ENCODE results near the gene TSC22D4.

GRCh38 chr7:100519580-100519979 is 40.6 kb upstream of the TSC22D4 start:
- no peak for TF ChIP-seq ZNF274 (IDR thresholded peaks at IDR 0.05; ENCODE audit: low read depth, low read length)
- no peak for TF ChIP-seq SUZ12 (IDR thresholded peaks at IDR 0.05; ENCODE audit: extremely low read depth, insufficient read depth, insufficient read length)
- TF ChIP-seq YY1 (IDR thresholded peaks at IDR 0.05; ENCODE audit: insufficient read depth, insufficient read length) = no peak
